Measurements from ENCODE around the gene PLOD2. TPM values are rescaled to one million over a fixed set of nuclear protein-coding genes. Genes with fewer than 3 reads are reported as not detected.

Gene PLOD2
- total RNA-seq, 1 experiment from 2014 or later = 158 TPM

DNA sequence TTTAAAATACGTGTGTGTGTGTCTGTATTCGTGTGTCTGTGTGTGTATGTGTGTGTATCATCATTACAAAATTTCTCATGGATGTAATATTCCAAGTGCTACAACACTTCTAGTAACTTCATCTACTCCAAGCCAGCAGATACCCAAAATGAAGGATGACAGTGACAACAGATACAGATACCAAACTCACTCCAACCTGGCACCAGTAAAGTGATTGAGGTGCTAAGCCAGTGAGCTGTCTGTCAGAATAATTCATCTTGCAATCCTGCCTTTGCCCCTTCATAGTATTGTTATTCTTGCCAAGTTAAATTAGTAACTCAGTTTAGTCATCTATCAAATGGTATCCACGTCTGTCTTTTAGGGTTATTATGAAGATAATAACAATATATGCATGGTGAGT, 58.1 kb downstream of the PLOD2 start:
- POLR2A ChIA-PET = no interaction called here
- Histone ChIP-seq H3K27me3 (ENCODE audit: control insufficient read depth, insufficient read depth, low read length) (no peaks in the 10 kb centered on the region), H3K9me3 (ENCODE audit: control insufficient read depth, insufficient read depth, low read depth, low read length) (no peaks in the 10 kb centered on the region), H3K4me1 (ENCODE audit: control insufficient read depth, insufficient read depth, low read length) (no peaks in the 10 kb centered on the region), H3K36me3 (ENCODE audit: control insufficient read depth, insufficient read depth, low read length) (peaks cover 4% of the 10 kb centered on the region), H3K27ac (ENCODE audit: low read length) (no peak overlapping the region), H3K4me3 (ENCODE audit: low read depth in 2 of 2, low read length in 2 of 2) (no peak overlapping the region)
- ATAC-seq (no peak), DNase-seq (ENCODE audit: low read depth, low spot score) (no peak)
- CTCF ChIA-PET = no interaction called here
- TF ChIP-seq TCF7L2 (IDR thresholded peaks at IDR 0.05; ENCODE audit: low read depth, low read length) (no peak), POLR2AphosphoS5 (IDR thresholded peaks at IDR 0.05; ENCODE audit: low read depth, low read length) (no peak), CTCF (IDR thresholded peaks at IDR 0.05) (no peak), SIN3A (IDR thresholded peaks at IDR 0.05; ENCODE audit: borderline replicate concordance, insufficient read depth, low read depth, low read length) (no peak)
- TF ChIP-seq, protein P1, sequence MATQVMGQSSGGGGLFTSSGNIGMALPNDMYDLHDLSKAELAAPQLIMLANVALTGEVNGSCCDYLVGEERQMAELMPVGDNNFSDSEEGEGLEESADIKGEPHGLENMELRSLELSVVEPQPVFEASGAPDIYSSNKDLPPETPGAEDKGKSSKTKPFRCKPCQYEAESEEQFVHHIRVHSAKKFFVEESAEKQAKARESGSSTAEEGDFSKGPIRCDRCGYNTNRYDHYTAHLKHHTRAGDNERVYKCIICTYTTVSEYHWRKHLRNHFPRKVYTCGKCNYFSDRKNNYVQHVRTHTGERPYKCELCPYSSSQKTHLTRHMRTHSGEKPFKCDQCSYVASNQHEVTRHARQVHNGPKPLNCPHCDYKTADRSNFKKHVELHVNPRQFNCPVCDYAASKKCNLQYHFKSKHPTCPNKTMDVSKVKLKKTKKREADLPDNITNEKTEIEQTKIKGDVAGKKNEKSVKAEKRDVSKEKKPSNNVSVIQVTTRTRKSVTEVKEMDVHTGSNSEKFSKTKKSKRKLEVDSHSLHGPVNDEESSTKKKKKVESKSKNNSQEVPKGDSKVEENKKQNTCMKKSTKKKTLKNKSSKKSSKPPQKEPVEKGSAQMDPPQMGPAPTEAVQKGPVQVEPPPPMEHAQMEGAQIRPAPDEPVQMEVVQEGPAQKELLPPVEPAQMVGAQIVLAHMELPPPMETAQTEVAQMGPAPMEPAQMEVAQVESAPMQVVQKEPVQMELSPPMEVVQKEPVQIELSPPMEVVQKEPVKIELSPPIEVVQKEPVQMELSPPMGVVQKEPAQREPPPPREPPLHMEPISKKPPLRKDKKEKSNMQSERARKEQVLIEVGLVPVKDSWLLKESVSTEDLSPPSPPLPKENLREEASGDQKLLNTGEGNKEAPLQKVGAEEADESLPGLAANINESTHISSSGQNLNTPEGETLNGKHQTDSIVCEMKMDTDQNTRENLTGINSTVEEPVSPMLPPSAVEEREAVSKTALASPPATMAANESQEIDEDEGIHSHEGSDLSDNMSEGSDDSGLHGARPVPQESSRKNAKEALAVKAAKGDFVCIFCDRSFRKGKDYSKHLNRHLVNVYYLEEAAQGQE (IDR thresholded peaks at IDR 0.05; ENCODE audit: insufficient read depth in 1 of 2, low read depth in 2 of 2, low read length in 1 of 2) = no peak
- intact Hi-C loops (cut with micrococcal nuclease; ENCODE audit: unreplicated experiment) = no loop called here
- in situ Hi-C loops (cut with HindIII; ENCODE audit: low pct_unique_long_range_greater_than_20kb, low sequenced_read_pairs) = no loop called here
- no TSS peak for BruUV-seq (replicated peaks)

- peaks cover 4% of the 10 kb centered on the region for H3K36me3 ChIP-seq (ENCODE audit: control insufficient read depth, insufficient read depth, low read length)
- in situ Hi-C loops (cut with HindIII; ENCODE audit: low pct_unique_long_range_greater_than_20kb, low sequenced_read_pairs) (no loop called here), intact Hi-C loops (cut with micrococcal nuclease; ENCODE audit: unreplicated experiment) (no loop called here)
- ATAC-seq = no peak
- no peak for DNase-seq (ENCODE audit: low read depth, low spot score)
- TF ChIP-seq, protein P1 (IDR thresholded peaks at IDR 0.05; ENCODE audit: insufficient read depth in 1 of 2, low read depth in 2 of 2, low read length in 1 of 2) = no peak
- no peak for TF ChIP-seq TCF7L2 (IDR thresholded peaks at IDR 0.05; ENCODE audit: low read depth, low read length)
- no peak for TF ChIP-seq CTCF (IDR thresholded peaks at IDR 0.05)
- TF ChIP-seq POLR2AphosphoS5 (IDR thresholded peaks at IDR 0.05; ENCODE audit: low read depth, low read length) = no peak
- no peak for TF ChIP-seq SIN3A (IDR thresholded peaks at IDR 0.05; ENCODE audit: borderline replicate concordance, insufficient read depth, low read depth, low read length)
- BruUV-seq (replicated peaks) = TSS peak; percentile 33
- H3K27ac ChIP-seq (ENCODE audit: low read length) = no peak overlapping the region
- H3K27me3 ChIP-seq (ENCODE audit: control insufficient read depth, insufficient read depth, low read length) = no peaks in the 10 kb centered on the region
- H3K9me3 ChIP-seq (ENCODE audit: control insufficient read depth, insufficient read depth, low read depth, low read length) = no peaks in the 10 kb centered on the region
- H3K4me1 ChIP-seq (ENCODE audit: control insufficient read depth, insufficient read depth, low read length) = no peaks in the 10 kb centered on the region
- H3K4me3 ChIP-seq (ENCODE audit: low read depth in 2 of 2, low read length in 2 of 2) = no peak overlapping the region
- ChIA-PET CTCF (no interaction called here), POLR2A (no interaction called here)
Observed at GRCh38 chr3:146101538-146101937, 59.4 kb downstream of the PLOD2 start.

Measured in Panc1 (cell line).